Calu3 (cell line): ENCODE data around the gene PRKAB1. TPM values are rescaled to one million over a fixed set of nuclear protein-coding genes. Genes with fewer than 3 reads are reported as not detected.

Experiments
- BruUV-seq: library from RNA; stranded (reverse); fragments of 400-500 nt; replicated peaks from 2 replicates; lab custom pipeline; 2021; lab: Mats Ljungman, UMichigan
- CTCF ChIA-PET: fragments of 300-600 bp; sonication (Branson Sonifier 250); formaldehyde crosslinking; loops from one replicate; lab custom pipeline; 2022; ENCODE audit warnings: antibody characterized with exemption; lab: Charles Lee
- DNase-seq: peaks from one replicate; pipeline ENCODE4 v3.0.0; 2022
- H3K27ac Mint-ChIP-seq: one replicate; pipeline ENCODE4 v1.8.0; 2022; ENCODE audit warnings: mixed read lengths; ENCODE audit not compliant: unreplicated experiment
- H3K27me3 Mint-ChIP-seq: one replicate; pipeline ENCODE4 v1.8.0; 2022; ENCODE audit warnings: mixed read lengths; ENCODE audit not compliant: unreplicated experiment
- H3K36me3 Mint-ChIP-seq: one replicate; pipeline ENCODE4 v1.8.0; 2022; ENCODE audit warnings: mild to moderate bottlenecking, moderate library complexity, mixed read lengths; ENCODE audit not compliant: insufficient read depth, unreplicated experiment
- H3K4me1 Mint-ChIP-seq: one replicate; pipeline ENCODE4 v1.8.0; 2022; ENCODE audit warnings: mild to moderate bottlenecking, low read depth, mixed read lengths; ENCODE audit not compliant: unreplicated experiment
- H3K4me3 Mint-ChIP-seq: one replicate; pipeline ENCODE4 v1.8.0; 2022; ENCODE audit warnings: mild to moderate bottlenecking, low read depth, moderate library complexity, mixed read lengths; ENCODE audit not compliant: unreplicated experiment
- H3K9me3 Mint-ChIP-seq: one replicate; pipeline ENCODE4 v1.8.0; 2022; ENCODE audit warnings: low read depth, mixed read lengths; ENCODE audit not compliant: unreplicated experiment
- CTCF ChIP-seq: fragments of 200-600 bp; IDR thresholded peaks from one replicate; pipeline ENCODE4 v1.8.0; 2022; ENCODE audit warnings: antibody characterized with exemption; ENCODE audit not compliant: unreplicated experiment
- intact Hi-C: fragments of 100-400 bp; cut with micrococcal nuclease; formaldehyde crosslinking; loops from one replicate; pipeline ENCODE4 v1.10.0; 2022; ENCODE audit not compliant: unreplicated experiment
- total RNA-seq: library from RNA; stranded (reverse); gene quantifications from 2 replicates; pipeline ENCODE4 v1.2.3, GENCODE V29; 2022

The PRKAB1 gene
- total RNA-seq, 1 experiment from 2014 or later: 82.7 TPM

- DNase-seq: no peak
- Mint-ChIP-seq H3K27me3 (no peaks in the 10 kb centered on the region), H3K36me3 (peaks cover 70% of the 10 kb centered on the region), H3K9me3 (no peaks in the 10 kb centered on the region), H3K27ac (peak overlapping the region; percentile 46), H3K4me3 (no peak overlapping the region), H3K4me1 (peaks cover 64% of the 10 kb centered on the region)
- TF ChIP-seq CTCF: no peak
- BruUV-seq: no TSS peak
- CTCF ChIA-PET: interaction anchor here (1.1 to 2.3 kb wide), 2 partner anchors 13 to 17 kb away, joined by 3 to 5 read pairs; no protein-coding TSS in a partner anchor
- intact Hi-C loops: no loop called here
Observed at GRCh38 chr12:119682639-119683252, 14.8 kb downstream of the PRKAB1 start.

GRCh38 chr12:119683413-119683812, 15.5 kb downstream of the PRKAB1 start:
- CTCF ChIA-PET: interaction anchor here (0.6 to 1.1 kb wide), 2 partner anchors 14 to 16 kb away, joined by 3 to 4 read pairs; no protein-coding TSS in a partner anchor
- H3K4me3 Mint-ChIP-seq: peak overlapping the region; percentile 44
- no peak for DNase-seq
- peaks cover 67% of the 10 kb centered on the region for H3K36me3 Mint-ChIP-seq
- H3K9me3 Mint-ChIP-seq: no peaks in the 10 kb centered on the region
- no peak for TF ChIP-seq CTCF
- peak overlapping the region; percentile 46 for H3K27ac Mint-ChIP-seq
- no peaks in the 10 kb centered on the region for H3K27me3 Mint-ChIP-seq
- no TSS peak for BruUV-seq
- peaks cover 64% of the 10 kb centered on the region for H3K4me1 Mint-ChIP-seq
- intact Hi-C loops: no loop called here

GRCh38 chr12:119683816-119684215, 15.9 kb downstream of the PRKAB1 start:
- no peaks in the 10 kb centered on the region for H3K27me3 Mint-ChIP-seq
- CTCF ChIA-PET: interaction anchor here (0.6 to 1.0 kb wide), 2 partner anchors 10 to 15 kb away, joined by 3 to 4 read pairs; no protein-coding TSS in a partner anchor
- peaks cover 64% of the 10 kb centered on the region for H3K36me3 Mint-ChIP-seq
- DNase-seq: peak; percentile 38
- intact Hi-C loops: loop anchor here (1.0 kb wide), 1 partner anchor 11 kb away; no protein-coding TSS in a partner anchor
- no peak for TF ChIP-seq CTCF
- peaks cover 64% of the 10 kb centered on the region for H3K4me1 Mint-ChIP-seq
- BruUV-seq: no TSS peak
- H3K4me3 Mint-ChIP-seq: peak overlapping the region; percentile 44
- no peaks in the 10 kb centered on the region for H3K9me3 Mint-ChIP-seq
- peak overlapping the region; percentile 46 for H3K27ac Mint-ChIP-seq

GRCh38 chr12:119684711-119685369, 16.9 kb downstream of the PRKAB1 start:
- no TSS peak for BruUV-seq
- CTCF ChIA-PET: interaction anchor here (0.5 to 1.0 kb wide), 2 partner anchors 11 to 254 kb away, joined by 3 to 8 read pairs; no protein-coding TSS in a partner anchor
- H3K4me1 Mint-ChIP-seq: peaks cover 62% of the 10 kb centered on the region
- intact Hi-C loops: loop anchor here (1.0 kb wide), 1 partner anchor 12 kb away; no protein-coding TSS in a partner anchor
- H3K27ac Mint-ChIP-seq: peak overlapping the region; percentile 46
- peak overlapping the region; percentile 44 for H3K4me3 Mint-ChIP-seq
- H3K9me3 Mint-ChIP-seq: no peaks in the 10 kb centered on the region
- TF ChIP-seq CTCF: no peak
- DNase-seq: no peak
- H3K27me3 Mint-ChIP-seq: no peaks in the 10 kb centered on the region
- H3K36me3 Mint-ChIP-seq: peaks cover 54% of the 10 kb centered on the region
